SJCRH30 (cell line): Measurements from ENCODE around the gene TMEM132C. TPM values are rescaled to one million over a fixed set of nuclear protein-coding genes. Genes with fewer than 3 reads are reported as not detected.

ENCODE experiments used
- DNase-seq, 2 experiments: peaks; one replicate each; pipeline ENCODE4 v3.0.0-alpha.2; 2015 to 2020
- H3K27ac ChIP-seq: fragments of 250-450 bp; sonication (Bioruptor Pico); 2 replicates; pipeline ENCODE4 v1.5.1; 2020; ENCODE audit warnings: mild to moderate bottlenecking, moderate library complexity
- H3K27me3 ChIP-seq: fragments of 250-450 bp; sonication (Bioruptor Pico); 2 replicates; pipeline ENCODE4 v1.5.1; 2020; ENCODE audit warnings: mild to moderate bottlenecking, moderate library complexity
- H3K36me3 ChIP-seq: fragments of 250-450 bp; sonication (Bioruptor Pico); 2 replicates; pipeline ENCODE4 v1.5.1; 2020; ENCODE audit warnings: mild to moderate bottlenecking, moderate library complexity
- H3K4me1 ChIP-seq: fragments of 250-450 bp; sonication (Bioruptor Pico); 2 replicates; pipeline ENCODE4 v1.5.1; 2020; ENCODE audit warnings: mild to moderate bottlenecking, moderate library complexity
- H3K4me3 ChIP-seq: fragments of 250-450 bp; sonication (Bioruptor Pico); 2 replicates; pipeline ENCODE4 v1.5.1; 2020; ENCODE audit warnings: mild to moderate bottlenecking, moderate library complexity
- H3K9me3 ChIP-seq: fragments of 250-450 bp; sonication (Bioruptor Pico); replicated peaks from 2 replicates; pipeline ENCODE4 v1.5.1; 2020; ENCODE audit warnings: mild to moderate bottlenecking, moderate library complexity
- total RNA-seq: library from RNA; depleted of rRNA; stranded (reverse); fragments of >200 nt; shearing (Covaris generic); gene quantifications from 2 replicates; pipeline ENCODE4 v1.2.3, GENCODE V29; 2014

The TMEM132C gene
- total RNA-seq, 1 experiment from 2014 or later, result not detected

DNA sequence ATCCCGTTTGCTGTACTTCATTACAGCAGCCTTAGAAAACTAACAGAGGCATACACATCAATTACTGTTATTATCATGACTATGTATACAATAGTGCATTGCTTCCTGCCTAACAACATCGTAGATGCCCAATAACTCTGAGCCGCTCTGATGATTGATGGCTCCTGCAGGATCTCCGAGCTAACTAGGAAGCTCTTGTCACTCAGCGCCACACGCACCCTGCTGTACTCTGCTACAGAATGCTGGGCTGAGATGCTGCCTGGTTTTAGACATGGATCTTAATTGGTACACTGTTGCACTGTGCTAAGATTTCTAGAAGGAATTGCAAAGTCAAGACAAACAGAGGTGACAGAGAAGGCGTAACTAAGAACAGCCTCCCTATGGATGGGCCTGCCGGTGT lies 387.5 kb downstream of the TMEM132C start:
- Histone ChIP-seq H3K27me3 (no peaks in the 10 kb centered on the region), H3K4me3 (no peak overlapping the region), H3K36me3 (no peaks in the 10 kb centered on the region), H3K27ac (no peak overlapping the region), H3K4me1 (no peaks in the 10 kb centered on the region), H3K9me3 (no peaks in the 10 kb centered on the region)
- DNase-seq, result no peak

DNA sequence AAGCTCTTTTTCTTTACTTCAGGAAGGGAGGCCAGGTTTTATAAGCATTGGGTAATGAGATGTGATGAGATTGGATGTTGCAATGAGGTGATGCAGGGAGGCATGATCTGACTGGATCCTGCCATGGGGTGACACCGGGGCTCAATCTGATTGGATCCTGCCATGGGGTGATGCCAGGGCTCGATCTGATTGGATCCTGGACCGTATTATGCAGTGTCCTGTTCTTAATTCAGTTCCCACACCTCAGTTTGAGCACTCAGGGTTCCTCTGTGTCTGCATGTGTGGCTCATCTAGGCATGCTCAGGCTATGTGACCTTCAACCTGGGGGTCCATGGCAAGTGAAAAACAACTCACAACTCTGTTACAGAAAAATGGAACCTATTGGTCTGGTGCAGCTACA lies 390.4 kb downstream of the TMEM132C start:
- no peaks in the 10 kb centered on the region for H3K9me3 ChIP-seq
- no peaks in the 10 kb centered on the region for H3K27me3 ChIP-seq
- H3K36me3 ChIP-seq, result no peaks in the 10 kb centered on the region
- H3K27ac ChIP-seq, result no peak overlapping the region
- no peak for DNase-seq
- H3K4me3 ChIP-seq, result no peak overlapping the region
- H3K4me1 ChIP-seq, result no peaks in the 10 kb centered on the region

DNA sequence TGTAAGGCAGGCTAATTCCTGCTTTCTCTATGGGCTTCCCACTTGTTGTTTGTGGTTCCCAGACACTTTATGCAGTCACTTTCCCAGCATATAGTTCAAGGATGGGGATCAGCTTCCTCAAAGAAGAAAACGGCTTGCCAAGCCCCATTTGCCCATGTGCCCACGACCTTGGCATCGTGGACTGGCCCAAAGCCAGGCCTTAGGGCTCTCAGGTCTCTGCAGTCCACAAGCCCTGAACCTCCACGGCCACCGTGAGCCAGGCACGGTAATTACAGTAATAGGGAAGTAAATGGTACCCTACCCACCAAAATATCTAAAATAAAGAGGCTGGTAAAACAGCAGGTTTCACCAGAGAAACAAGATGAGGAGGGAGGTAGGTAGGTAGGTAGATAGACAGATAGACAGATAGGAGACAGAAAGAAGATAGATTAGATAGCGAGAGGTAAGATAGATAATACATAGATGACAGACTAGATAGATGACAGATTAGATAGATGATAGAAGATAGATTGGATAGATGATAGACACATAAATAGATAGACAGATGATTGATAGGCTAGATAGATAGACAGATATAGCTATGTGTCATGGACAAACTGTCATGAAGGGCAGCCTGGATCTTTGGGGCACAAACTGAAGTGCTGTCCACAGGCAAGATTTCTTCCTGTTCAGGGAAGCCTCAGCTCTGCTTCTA lies 393.7 kb downstream of the TMEM132C start:
- Histone ChIP-seq H3K4me3 (no peak overlapping the region), H3K4me1 (no peaks in the 10 kb centered on the region), H3K27ac (no peak overlapping the region), H3K36me3 (no peaks in the 10 kb centered on the region), H3K27me3 (no peaks in the 10 kb centered on the region), H3K9me3 (no peaks in the 10 kb centered on the region)
- DNase-seq, result no peak

DNA sequence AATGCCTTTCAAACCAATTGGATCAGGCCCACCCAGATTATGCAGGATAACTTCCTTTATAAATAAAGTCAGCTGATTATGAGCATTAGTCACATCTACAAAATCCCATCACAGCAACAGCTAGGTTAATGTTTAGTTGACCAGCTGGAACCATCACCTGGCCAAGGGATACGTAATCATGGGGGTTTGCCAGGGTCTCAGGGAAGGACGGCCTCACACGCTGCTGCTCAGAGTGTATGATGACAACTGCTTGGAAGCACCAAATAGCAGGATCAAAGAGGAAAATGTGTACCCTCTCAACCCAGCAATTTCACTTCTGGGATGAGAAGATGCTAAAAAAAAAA lies 394.2 kb downstream of the TMEM132C start:
- H3K27ac ChIP-seq, result no peak overlapping the region
- no peaks in the 10 kb centered on the region for H3K4me1 ChIP-seq
- DNase-seq, result no peak
- no peaks in the 10 kb centered on the region for H3K36me3 ChIP-seq
- no peaks in the 10 kb centered on the region for H3K9me3 ChIP-seq
- no peak overlapping the region for H3K4me3 ChIP-seq
- H3K27me3 ChIP-seq, result no peaks in the 10 kb centered on the region

DNA sequence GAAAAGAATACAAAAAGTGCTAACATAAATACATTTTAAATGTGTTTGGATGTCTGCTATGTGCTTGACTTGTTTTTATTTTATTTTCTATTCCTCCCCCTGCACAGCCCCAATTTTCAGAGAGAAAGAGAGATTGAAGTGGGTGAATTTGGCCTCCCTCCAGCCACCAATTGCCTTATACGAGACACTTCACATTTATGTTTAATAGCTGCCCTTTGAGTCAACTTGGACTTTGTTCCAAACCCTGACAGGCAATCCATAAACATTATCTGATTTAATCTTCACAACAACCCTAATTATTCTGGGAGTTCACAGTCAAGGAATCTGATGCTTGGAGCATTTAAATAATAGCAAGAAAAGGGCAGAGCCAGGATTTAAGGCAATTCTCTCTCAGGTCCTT lies 395.1 kb downstream of the TMEM132C start:
- Histone ChIP-seq H3K36me3 (no peaks in the 10 kb centered on the region), H3K4me3 (no peak overlapping the region), H3K27ac (no peak overlapping the region), H3K27me3 (no peaks in the 10 kb centered on the region), H3K9me3 (no peaks in the 10 kb centered on the region), H3K4me1 (no peaks in the 10 kb centered on the region)
- no peak for DNase-seq

DNA sequence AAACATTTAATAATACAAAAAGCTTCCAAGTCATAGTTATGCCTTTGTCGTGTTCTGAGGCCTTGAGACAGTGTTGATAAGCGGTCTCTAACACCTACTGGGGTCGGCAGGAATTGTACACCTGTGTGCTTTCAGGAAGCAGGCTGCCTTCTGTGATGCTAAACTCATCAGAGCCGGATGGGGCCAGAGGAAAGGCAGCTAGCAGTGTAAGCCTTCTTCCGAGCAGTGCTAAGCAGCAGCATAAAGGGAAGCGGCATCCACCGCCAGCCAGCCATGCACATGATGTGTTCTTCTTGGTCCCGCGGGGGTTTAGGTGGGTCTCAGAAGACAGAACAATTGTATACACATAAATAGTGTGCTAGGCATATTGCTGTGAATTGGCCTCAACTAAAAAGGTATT lies 397.5 kb downstream of the TMEM132C start:
- H3K9me3 ChIP-seq, result no peaks in the 10 kb centered on the region
- no peak for DNase-seq

DNA sequence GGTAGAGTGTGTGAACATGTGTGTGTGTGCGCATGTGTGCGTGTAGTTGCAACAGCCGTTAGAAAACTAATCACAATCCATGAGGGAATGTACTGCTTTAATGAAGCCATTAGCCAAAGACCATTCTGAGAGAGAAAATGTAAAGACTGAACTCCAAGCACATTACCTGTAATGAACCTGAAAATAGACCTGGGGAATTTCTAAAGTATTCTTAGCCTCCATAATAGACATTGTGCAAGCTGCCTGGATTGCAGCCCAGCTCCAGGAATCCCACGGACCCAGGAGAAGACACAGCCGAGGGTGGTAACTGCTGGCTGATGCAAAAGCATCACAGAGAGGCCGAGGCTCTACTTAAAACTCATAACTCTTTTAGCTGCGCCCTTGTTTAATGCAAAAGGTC lies 400.2 kb downstream of the TMEM132C start:
- Histone ChIP-seq H3K4me1 (no peaks in the 10 kb centered on the region), H3K27ac (no peak overlapping the region), H3K4me3 (no peak overlapping the region), H3K9me3 (no peaks in the 10 kb centered on the region), H3K36me3 (no peaks in the 10 kb centered on the region), H3K27me3 (no peaks in the 10 kb centered on the region)
- DNase-seq, result no peak

More for the DNA sequence above, 397.5 kb downstream of the TMEM132C start:
- H3K27me3 ChIP-seq, result no peaks in the 10 kb centered on the region
- H3K27ac ChIP-seq, result no peak overlapping the region
- H3K36me3 ChIP-seq, result no peaks in the 10 kb centered on the region
- no peaks in the 10 kb centered on the region for H3K4me1 ChIP-seq
- H3K4me3 ChIP-seq, result no peak overlapping the region

DNA sequence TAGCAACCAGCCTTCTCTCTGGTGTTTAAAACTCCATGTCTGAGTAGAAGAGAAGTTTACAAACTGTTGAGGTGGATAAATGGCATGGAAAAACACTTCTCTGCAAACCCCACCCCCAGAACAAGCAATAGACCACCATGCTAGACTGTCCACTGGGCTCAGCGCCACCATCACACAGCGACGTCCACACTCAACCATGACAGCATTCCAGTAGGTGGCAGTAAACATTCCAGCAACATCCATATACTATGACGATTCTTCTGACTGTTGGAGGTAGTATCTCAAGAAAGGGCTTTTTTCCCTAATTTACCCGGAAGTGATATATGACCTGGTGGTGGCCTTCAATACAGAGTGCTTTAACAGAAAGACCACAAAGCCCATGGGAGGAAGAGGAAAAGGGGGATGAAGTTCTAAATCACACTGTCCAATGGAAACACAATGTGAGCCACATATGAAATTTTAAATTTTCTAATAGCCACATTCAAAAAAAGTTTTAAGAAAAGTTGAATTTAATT lies 404.6 kb downstream of the TMEM132C start:
- H3K27me3 ChIP-seq, result no peaks in the 10 kb centered on the region
- no peaks in the 10 kb centered on the region for H3K36me3 ChIP-seq
- H3K4me1 ChIP-seq, result no peaks in the 10 kb centered on the region
- H3K27ac ChIP-seq, result no peak overlapping the region
- no peak overlapping the region for H3K4me3 ChIP-seq
- peak in 1 of 2 experiments; percentile 4 for DNase-seq
- no peaks in the 10 kb centered on the region for H3K9me3 ChIP-seq

DNA sequence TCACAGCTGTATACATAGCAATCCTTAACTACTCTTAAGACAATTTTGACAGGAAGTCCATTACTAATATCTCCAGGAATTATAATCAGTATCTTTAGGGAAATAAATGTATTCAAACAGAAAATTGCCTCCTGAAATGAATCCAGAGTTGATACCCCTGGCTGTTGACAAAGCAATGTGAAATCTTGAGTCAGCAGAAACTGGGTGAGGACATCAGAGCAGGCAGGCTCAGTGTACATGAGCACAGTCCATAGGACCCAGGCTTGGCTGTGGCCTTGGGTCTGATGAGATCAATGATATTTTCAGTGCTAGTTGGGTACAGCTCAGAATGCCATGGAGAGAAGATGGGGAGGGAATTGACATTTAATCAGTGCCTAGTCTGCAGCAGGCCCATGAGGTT lies 405.5 kb downstream of the TMEM132C start:
- no peaks in the 10 kb centered on the region for H3K4me1 ChIP-seq
- DNase-seq, result no peak
- H3K27ac ChIP-seq, result no peak overlapping the region
- H3K36me3 ChIP-seq, result no peaks in the 10 kb centered on the region
- no peaks in the 10 kb centered on the region for H3K27me3 ChIP-seq
- H3K9me3 ChIP-seq, result no peaks in the 10 kb centered on the region
- H3K4me3 ChIP-seq, result no peak overlapping the region

DNA sequence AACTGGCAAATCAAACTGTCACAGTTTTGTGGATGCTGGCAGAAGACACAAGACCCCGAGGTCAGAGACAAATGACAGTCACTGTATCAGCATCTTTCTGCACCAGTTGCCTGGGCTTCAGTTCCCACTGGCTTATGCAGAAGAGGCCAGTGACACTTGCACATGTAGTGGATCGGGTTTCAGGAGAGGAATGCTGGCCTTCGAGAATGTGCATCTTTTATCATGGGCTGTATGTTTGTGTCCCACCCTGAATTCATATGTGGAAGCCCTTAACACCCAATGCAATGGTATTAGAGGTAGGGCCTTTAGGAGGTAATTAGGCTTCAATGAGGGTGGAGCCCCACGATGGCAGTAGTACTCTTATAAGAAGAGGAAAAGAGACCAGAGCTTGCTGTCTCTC lies 405.9 kb downstream of the TMEM132C start:
- H3K4me1 ChIP-seq, result no peaks in the 10 kb centered on the region
- no peak for DNase-seq
- no peaks in the 10 kb centered on the region for H3K36me3 ChIP-seq
- no peak overlapping the region for H3K4me3 ChIP-seq
- H3K9me3 ChIP-seq, result no peaks in the 10 kb centered on the region
- H3K27ac ChIP-seq, result no peak overlapping the region
- H3K27me3 ChIP-seq, result no peaks in the 10 kb centered on the region

DNA sequence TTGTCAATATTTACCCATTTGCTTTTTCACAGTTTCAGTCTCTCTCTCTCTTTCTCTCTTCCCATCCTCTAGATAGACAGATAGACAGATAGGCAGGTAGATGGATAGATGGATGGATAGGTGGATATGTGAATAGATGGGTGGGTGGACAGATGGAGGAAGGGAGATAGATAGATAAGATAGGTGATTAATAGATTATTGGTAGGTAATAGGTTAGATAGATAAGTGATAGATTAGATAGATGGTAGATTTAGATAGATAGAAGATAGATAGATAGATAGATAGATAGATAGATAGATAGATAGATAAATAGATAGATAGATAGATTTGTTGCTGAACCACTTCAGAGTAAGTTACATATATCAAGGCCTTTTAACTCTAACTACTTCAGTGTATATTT lies 408.6 kb downstream of the TMEM132C start:
- no peak for DNase-seq
- H3K4me3 ChIP-seq, result no peak overlapping the region
- no peaks in the 10 kb centered on the region for H3K27me3 ChIP-seq
- H3K9me3 ChIP-seq, result no peaks in the 10 kb centered on the region
- no peak overlapping the region for H3K27ac ChIP-seq
- H3K36me3 ChIP-seq, result no peaks in the 10 kb centered on the region
- H3K4me1 ChIP-seq, result no peaks in the 10 kb centered on the region

DNA sequence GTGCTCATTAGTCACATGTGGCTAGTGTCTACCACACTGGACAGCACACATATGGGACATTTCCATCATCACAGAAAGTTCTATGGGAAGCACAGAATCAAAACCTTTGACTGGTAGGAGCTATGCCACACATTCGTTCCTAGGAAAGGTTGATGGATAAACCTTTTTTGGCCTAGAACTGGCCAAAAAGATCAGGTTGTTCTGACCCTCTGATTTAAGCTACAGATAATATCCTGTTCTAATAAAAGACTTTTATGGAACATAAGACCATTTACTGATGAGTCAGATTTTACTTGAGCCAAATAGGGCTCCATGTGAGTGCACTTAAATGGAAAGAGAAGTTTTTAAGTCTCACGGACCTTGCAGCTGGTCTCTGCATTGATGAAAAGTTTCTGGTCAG lies 413.6 kb downstream of the TMEM132C start:
- DNase-seq, result no peak
- Histone ChIP-seq H3K4me3 (no peak overlapping the region), H3K36me3 (no peaks in the 10 kb centered on the region), H3K4me1 (no peaks in the 10 kb centered on the region), H3K27me3 (no peaks in the 10 kb centered on the region), H3K9me3 (no peaks in the 10 kb centered on the region), H3K27ac (no peak overlapping the region)

DNA sequence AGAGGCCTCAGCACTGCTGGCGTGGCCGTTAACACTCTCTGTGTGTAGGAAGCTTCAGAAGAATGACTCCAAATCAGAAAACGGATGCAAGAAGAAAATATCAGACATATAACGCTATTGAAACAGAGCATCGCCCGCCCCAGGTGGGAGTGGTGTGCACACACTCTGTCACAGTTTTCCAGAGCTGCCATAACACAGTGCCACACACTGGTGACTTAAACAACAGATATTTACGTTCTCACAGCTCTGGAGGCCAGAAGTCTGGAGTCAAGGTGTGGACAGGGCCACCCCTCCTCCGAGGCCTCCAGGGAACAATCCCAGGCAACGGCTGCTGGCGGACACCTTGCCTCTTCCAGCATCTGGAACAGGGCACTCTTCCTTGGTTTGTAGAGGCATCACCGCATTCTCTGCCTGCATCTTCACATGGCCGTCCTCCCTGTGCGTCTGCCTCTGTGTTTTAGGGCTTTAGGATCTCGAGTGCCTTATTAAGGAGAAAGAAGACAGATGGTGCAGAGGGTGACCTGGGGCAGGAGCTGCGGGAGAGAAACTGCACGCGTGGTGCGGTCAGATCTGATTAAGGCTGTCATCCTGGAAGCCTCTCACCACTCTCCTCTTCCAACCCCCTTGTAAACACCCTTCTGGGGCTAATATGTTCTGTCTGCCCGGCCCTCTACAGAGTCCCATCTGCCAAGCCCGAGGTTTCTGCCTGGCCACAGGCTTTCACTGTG lies 415.7 kb downstream of the TMEM132C start:
- H3K36me3 ChIP-seq, result no peaks in the 10 kb centered on the region
- no peaks in the 10 kb centered on the region for H3K9me3 ChIP-seq
- DNase-seq, result no peak
- no peak overlapping the region for H3K4me3 ChIP-seq
- no peaks in the 10 kb centered on the region for H3K27me3 ChIP-seq
- H3K4me1 ChIP-seq, result no peaks in the 10 kb centered on the region
- H3K27ac ChIP-seq, result no peak overlapping the region

DNA sequence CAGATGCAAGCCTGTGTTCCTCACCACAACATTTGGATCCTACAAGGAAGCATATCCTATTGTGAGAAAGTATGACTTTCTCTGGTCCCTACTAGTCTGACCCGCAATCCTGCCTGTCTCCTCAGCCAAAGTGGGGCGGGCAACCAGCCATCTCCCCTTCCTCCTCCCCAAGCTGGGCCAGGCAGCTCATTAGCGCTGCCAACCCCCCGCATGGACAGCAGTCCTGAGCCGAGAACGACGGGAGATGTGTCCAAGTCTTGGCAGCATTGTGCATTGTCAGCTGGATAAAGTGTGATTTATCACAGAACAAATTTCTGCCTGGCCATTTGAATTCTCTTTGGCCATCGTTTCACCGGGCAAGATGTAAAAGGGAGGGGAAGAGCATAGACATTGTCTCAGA lies 417.4 kb downstream of the TMEM132C start:
- Histone ChIP-seq H3K4me1 (no peaks in the 10 kb centered on the region), H3K36me3 (no peaks in the 10 kb centered on the region), H3K27ac (no peak overlapping the region), H3K9me3 (no peaks in the 10 kb centered on the region), H3K4me3 (no peak overlapping the region), H3K27me3 (no peaks in the 10 kb centered on the region)
- DNase-seq, result no peak

DNA sequence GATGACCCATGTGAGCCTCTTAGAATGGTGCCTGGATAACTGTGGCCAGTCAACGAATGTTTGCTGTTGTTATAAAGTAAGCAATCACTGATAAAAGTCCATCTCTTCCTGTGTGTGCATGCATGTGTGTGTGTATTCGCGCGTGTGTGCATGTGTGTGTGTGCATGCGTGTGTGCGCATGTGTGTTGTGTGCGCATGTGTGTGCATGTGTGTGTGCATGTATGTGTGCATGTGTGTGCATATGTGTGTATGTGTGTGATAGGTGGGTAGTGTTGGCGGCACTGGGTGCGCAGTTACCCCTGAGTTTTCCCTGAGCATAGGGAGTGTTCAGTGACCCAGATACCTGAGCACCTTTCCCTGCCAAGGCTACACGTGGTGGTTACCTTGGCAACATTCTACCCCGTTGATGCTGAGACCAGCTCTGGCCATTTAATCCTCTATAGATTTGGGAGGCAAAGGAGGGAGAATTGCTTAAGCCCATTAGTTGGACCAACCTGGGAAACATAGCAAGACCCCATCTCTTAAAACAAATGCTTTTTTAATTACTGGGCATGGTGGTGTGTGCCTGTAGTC lies 419.0 kb downstream of the TMEM132C start:
- Histone ChIP-seq H3K36me3 (no peaks in the 10 kb centered on the region), H3K27ac (no peak overlapping the region), H3K4me3 (no peak overlapping the region), H3K27me3 (no peaks in the 10 kb centered on the region), H3K9me3 (no peaks in the 10 kb centered on the region), H3K4me1 (no peaks in the 10 kb centered on the region)
- no peak for DNase-seq
